HG02885 (cell line): ENCODE measurements around the gene LOC128125822.

Experiments used
- ATAC-seq: cut with Tn5 transposase; IDR thresholded peaks from one replicate; pipeline ENCODE4 v1.9.1; 2021; ENCODE audit warnings: mild to moderate bottlenecking; ENCODE audit not compliant: unreplicated experiment, poor library complexity

Gene LOC128125822

DNA sequence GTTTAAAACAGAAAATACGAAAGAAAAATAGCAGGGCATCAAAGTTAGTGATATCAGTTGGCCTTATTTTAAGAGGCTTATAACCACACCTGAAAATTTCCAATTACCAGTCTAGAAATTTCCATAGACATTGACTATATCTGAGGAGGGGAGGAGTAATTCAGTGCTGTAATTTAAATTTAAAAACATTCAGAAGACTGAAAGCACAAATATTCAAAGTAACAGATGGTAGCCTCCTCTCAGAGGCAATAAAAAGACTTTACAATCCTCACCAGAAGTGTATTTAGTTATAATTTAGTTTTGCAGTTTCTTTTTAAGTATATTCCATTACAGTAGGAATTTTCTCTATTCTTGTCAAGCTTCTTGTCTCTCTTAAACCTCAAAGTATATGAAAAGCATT is 18.4 kb upstream of the LOC128125822 start:
- no peak for ATAC-seq

DNA sequence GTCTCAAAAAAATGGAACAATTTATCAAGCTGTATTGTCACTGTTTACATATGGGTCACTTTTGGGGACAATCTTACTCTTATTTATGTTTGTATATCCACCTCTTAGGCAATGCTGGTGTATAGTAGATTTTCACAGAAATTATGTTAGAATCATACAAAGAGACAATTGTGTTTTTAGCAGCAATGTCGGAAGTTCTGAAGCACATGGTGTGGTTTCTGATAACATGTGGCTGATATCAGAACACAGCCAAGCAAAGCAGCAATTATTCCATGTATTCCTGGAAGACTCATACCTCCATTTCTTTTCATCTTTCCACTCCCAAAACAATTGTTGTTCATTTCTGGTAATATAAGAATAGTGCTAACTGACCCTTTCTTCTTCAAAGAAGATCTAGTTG is 17.5 kb upstream of the LOC128125822 start:
- ATAC-seq: no peak

GRCh38 chr6:63556369-63556768 is 15.9 kb upstream of the LOC128125822 start:
- no peak for ATAC-seq

DNA sequence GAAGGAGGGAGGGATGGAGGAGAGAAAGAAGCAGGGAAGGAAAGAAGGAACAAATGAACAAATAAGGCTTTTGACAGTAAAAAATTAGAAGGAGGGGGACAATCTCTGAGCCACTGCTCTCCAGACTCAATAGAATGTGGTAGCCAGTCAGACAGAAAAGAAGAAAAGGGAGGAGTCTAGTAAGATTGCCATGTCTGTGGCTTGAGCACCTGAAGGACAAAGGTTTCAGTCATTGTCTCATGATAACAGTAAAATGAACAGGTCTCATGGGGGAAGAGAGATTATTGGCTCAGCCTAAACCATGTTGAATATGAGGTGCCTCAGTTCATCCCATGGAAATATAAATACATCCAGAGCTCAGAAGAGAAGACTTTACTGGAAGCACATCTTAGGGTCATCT is 14.0 kb upstream of the LOC128125822 start:
- peak; percentile 74 for ATAC-seq

GRCh38 chr6:63560801-63561287 is 11.4 kb upstream of the LOC128125822 start:
- ATAC-seq: no peak

- ATAC-seq: no peak
These were observed 11.0 kb upstream of the LOC128125822 start for GRCh38 chr6:63561288-63561687.

GRCh38 chr6:63563235-63563634 is 9.0 kb upstream of the LOC128125822 start:
- no peak for ATAC-seq

GRCh38 chr6:63565058-63565726 is 7.1 kb upstream of the LOC128125822 start:
- ATAC-seq: no peak

- ATAC-seq: no peak
These were observed 6.3 kb upstream of the LOC128125822 start for GRCh38 chr6:63565727-63566596.

- no peak for ATAC-seq
These were observed 4.3 kb upstream of the LOC128125822 start for GRCh38 chr6:63567966-63568365.

DNA sequence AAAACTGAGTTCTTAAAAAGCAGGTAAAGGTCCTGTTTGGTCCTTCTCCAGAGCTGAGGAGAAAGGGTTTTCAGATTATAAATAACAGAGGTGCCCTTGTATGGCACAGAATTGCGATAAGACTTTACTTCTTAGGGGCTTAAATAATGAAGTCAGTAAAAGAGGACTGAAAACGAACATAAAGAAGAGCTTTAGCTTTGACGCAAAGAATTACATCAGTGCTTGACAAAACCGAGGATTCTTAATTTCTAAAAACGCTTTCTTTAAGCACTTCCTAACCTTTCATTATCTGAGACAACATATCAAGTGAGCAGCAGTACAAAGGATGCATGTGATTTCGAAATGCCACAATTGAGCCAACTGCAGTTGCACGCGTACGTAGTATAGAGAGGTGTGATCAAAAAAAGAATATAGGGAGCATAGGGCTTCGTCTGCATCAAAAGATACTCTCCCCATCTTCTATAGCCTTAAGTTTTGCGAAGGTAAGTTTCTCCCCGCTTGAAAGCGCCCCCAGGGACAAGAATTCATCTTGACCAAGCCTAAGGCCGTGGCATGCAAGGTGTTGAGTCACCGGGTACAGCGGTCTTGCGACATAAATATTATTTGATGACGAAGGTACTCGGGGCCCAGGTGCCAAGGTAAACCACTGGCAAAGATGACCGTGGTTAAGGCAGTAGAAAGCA is 778 bp upstream of the LOC128125822 start:
- no peak for ATAC-seq

- peak; percentile 1 for ATAC-seq
These were observed 431 bp downstream of the LOC128125822 start for GRCh38 chr6:63572747-63573075.

DNA sequence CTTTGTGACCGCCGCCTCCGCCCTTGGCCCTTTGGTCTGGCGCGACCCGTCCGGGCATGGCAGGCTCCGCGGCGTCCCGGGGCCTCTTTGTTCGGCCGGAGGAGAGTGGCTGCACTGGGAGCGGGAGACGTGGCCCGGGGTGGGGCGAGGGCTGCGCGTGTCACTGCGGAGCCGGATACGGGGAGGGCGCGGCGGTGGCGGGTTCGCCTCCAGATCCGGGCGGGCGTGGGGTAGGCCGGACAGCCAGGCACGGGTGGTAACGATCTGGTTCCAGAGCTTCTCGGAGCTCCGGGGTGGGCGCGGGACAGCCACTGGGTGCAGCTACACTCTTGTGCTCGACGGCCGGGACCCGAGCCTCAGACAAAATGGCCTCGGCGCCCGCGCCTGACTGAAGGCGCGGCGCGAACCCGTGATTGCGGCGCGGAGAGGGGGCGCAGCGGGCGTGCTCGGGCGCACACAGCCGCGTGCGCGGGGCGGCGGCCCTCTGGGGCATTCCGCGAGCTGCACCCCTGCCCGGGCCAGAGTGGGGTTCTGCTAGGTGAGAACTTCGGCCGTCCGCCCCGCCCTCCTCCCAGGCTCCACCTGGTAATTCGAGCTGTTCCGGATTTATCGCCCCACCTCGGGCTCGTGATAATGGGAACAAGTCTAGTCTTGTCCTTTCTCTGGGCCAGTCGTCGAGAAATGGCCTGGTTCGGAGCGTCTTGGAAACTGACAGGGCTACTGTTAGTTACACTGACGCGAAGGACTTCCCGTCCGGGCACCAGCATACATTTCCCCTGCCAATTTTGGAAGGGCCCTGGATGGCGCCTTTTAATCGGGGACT is 1.0 kb downstream of the LOC128125822 start:
- peak; percentile 55 for ATAC-seq

GRCh38 chr6:63573899-63574553 is 1.7 kb downstream of the LOC128125822 start:
- no peak for ATAC-seq

- no peak for ATAC-seq
These were observed 2.2 kb downstream of the LOC128125822 start for GRCh38 chr6:63574554-63574900.

- ATAC-seq: no peak
These were observed 4.0 kb downstream of the LOC128125822 start for GRCh38 chr6:63576147-63576772.

GRCh38 chr6:63576985-63577712 is 4.9 kb downstream of the LOC128125822 start:
- ATAC-seq: no peak

DNA sequence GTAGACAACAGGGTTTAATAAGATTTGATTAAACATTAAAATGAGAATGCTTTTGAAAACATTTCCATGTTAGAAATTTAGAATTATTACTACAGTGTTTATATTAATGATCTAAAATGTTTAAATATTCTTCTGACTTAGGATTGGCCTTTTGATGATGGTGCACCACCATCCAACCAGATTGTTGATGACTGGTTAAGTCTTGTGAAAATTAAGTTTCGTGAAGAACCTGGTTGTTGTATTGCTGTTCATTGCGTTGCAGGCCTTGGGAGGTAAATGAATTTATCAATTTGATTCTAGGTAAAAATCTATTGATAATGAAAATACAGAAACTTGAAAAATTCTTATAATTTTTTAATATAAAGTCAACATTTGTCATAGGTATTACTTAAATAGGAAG is 6.5 kb downstream of the LOC128125822 start:
- no peak for ATAC-seq
